Raji (cell line): Measurements from ENCODE around the gene GPC3.

Experiments used
- POLR2A ChIP-seq: IDR thresholded peaks from 2 replicates; pipeline ENCODE4 v1.6.1; 2011; ENCODE audit warnings: low read depth, low read length, control low read depth; ENCODE audit not compliant: insufficient read depth

GPC3 gene

DNA sequence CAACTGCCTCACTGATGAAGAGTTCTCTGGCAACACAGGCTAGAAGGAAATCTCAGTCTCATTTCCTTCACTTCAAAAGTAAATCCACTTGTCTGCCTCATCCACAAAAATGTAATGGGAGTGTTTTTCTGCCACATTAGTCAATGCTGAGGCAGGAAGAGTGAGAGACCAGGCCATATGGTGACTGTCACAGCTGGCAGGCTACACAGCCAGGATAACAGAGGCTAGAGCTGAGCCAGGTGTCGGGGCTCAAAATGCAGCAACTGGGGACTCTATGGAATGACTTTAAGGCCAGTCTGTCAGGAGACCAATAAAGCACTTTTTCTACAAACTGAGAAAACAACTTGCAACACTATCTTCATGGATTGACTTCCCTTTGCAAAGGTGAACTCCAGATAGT is 204.2 kb downstream of the GPC3 start:
- TF ChIP-seq POLR2A = no peak

- TF ChIP-seq POLR2A = no peak
These were observed 209.3 kb downstream of the GPC3 start for GRCh38 chrX:133776072-133776471.

- TF ChIP-seq POLR2A = no peak
These were observed 210.6 kb downstream of the GPC3 start for GRCh38 chrX:133774807-133775206.

GRCh38 chrX:133771086-133771646 is 214.2 kb downstream of the GPC3 start:
- no peak for TF ChIP-seq POLR2A

- TF ChIP-seq POLR2A = no peak
These were observed 230.7 kb downstream of the GPC3 start for GRCh38 chrX:133754657-133755056.

DNA sequence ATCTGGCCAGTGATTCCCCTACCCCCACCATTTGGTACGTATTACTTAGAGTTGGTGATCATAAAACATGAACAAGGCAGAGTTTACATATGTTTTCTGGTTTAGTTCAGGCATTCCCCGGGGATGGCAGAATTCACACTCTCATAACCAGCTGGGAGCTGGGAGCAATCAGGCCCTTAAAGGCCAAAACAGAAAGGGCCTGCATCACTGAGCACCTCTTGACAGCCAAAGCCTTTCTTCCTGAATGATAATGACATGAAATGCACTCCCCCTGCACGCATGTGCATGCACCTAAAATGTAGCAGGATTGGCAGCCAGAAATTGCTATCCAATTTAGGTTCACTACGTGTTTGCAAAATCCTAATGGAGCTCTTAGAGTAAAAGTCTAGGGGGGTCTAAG is 235.4 kb downstream of the GPC3 start:
- TF ChIP-seq POLR2A = no peak

DNA sequence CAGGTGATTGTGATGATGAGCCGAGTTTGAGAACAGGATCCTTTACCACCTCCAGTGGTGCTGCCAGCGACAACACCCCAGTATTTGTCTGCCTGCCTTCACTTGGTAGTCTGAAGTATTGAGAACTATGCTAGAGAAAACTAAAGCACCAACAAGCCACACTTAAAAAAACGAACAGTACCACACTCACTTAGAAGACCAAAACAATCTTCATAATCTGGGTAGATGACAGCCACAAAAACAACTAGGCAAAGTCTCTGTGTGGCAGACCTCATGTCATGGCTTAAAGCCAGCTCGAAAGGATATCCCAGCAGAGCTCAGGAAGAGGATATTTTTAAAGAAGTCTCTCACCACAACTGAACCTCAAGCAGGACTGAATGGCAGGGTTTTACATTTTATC is 236.0 kb downstream of the GPC3 start:
- TF ChIP-seq POLR2A = no peak

- no peak for TF ChIP-seq POLR2A
These were observed 238.2 kb downstream of the GPC3 start for GRCh38 chrX:133747196-133747595.

- TF ChIP-seq POLR2A = no peak
These were observed 238.8 kb downstream of the GPC3 start for GRCh38 chrX:133746593-133746992.

GRCh38 chrX:133745349-133745748 is 240.0 kb downstream of the GPC3 start:
- TF ChIP-seq POLR2A = no peak

GRCh38 chrX:133742602-133743305 is 242.6 kb downstream of the GPC3 start:
- TF ChIP-seq POLR2A = no peak

- TF ChIP-seq POLR2A = no peak
These were observed 244.1 kb downstream of the GPC3 start for GRCh38 chrX:133741303-133741702.

DNA sequence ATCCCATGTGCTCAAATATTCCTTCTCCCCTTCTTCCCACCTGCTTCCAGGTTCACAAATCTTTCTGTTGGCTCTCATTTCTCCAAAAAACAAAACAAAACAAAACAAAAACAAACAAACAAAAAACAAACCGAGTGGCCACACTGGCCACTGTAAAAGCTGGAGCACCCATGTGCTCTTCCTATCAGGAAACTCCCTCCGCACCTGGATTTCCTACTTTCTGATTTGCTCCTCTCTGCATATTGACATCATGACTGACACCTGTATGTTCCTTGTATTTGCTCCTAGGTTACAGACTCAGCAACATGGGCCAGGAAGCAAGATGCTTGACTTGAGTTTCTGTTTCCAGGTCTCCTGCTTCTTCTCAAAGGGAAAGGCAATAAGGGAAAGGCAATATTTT is 258.8 kb downstream of the GPC3 start:
- TF ChIP-seq POLR2A = no peak

DNA sequence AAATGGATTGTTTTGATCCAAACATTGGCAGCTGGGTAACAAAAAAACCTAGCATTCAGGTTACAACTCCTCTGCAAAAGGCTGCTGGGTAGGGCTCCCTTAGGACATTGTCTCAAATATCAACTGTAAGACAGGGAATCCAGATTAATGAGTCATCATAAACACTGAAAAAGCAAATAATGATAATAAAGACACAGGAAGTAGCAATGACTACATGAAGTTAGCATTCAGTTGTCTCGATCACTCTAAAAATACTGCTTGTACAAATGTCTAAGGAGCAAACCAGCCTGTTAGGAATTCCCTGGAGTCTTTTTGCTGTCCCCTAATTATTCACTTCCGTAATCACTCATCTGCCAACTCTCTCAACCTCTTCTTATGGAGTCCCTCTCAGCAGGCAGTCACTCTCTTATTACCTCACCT is 259.2 kb downstream of the GPC3 start:
- no peak for TF ChIP-seq POLR2A

GRCh38 chrX:133723930-133724329 is 261.5 kb downstream of the GPC3 start:
- no peak for TF ChIP-seq POLR2A

DNA sequence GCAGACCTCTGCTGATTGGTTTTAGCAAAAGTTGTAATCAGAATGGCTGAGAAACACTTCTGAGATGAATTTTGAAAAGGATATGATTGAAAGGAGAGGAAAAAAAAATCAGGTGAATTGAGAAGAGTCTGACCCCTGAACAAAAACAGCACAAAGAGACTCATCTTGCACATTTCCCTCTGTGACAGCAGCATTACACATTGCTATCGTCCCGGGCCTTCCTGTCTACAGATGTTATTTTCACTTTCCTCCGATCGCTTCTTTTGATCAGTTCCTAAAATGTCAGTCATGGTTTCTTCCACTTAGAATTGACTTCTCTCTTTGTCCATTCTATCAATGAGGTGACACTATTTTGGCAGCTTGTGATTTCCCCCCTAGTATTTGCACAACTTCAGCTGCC is 262.6 kb downstream of the GPC3 start:
- TF ChIP-seq POLR2A = no peak

GRCh38 chrX:133715715-133716114 is 269.7 kb downstream of the GPC3 start:
- no peak for TF ChIP-seq POLR2A
